ENCODE results near the gene TTN. TPM values are rescaled to one million over a fixed set of nuclear protein-coding genes. Genes with fewer than 3 reads are reported as not detected.

The TTN gene
- total RNA-seq, 1 donor from 2014 or later, result 0.50 TPM

- DNase-seq (ENCODE audit: low read depth) (no peak), FAIRE-seq (no peak)
- Histone ChIP-seq H3K4me1 (ENCODE audit: insufficient read depth, low read length) (no peaks in the 10 kb centered on the region), H3K4me2 (ENCODE audit: low read length) (no peak overlapping the region), H3K9me3 (ENCODE audit: insufficient read depth, low read depth, low read length) (no peaks in the 10 kb centered on the region), H3K79me2 (ENCODE audit: insufficient read depth, low read length) (no peaks in the 10 kb centered on the region), H3K27me3 (ENCODE audit: insufficient read depth, low read length) (no peaks in the 10 kb centered on the region), H3K27ac (ENCODE audit: low read depth, low read length) (no peak overlapping the region), H2AFZ (ENCODE audit: low read depth, low read length) (no peak overlapping the region), H3K4me3 (ENCODE audit: insufficient read depth, low read depth, low read length) (no peak overlapping the region), H3K36me3 (ENCODE audit: insufficient read depth, low read length) (no peaks in the 10 kb centered on the region), H3K9ac (ENCODE audit: low read length) (no peak overlapping the region), H4K20me1 (ENCODE audit: insufficient read depth, low read length) (no peaks in the 10 kb centered on the region)
- H3K27me3 Mint-ChIP-seq (ENCODE audit: low read depth, unreplicated experiment), result no peaks in the 10 kb centered on the region
- TF ChIP-seq CTCF (IDR thresholded peaks at IDR 0.05; ENCODE audit: insufficient read depth, low read depth, low read length) (no peak), EZH2 (IDR thresholded peaks at IDR 0.05; ENCODE audit: insufficient read depth, low read length) (no peak)
- no peaks in the 10 kb centered on the region for H3K9me3 Mint-ChIP-seq (ENCODE audit: unreplicated experiment)
- H3K4me3 Mint-ChIP-seq (ENCODE audit: unreplicated experiment), result no peak overlapping the region
- H3K27ac Mint-ChIP-seq (ENCODE audit: unreplicated experiment), result no peak overlapping the region
- no peaks in the 10 kb centered on the region for H3K4me1 Mint-ChIP-seq (ENCODE audit: low read depth, unreplicated experiment)
- no peaks in the 10 kb centered on the region for H3K36me3 Mint-ChIP-seq (ENCODE audit: low read depth, unreplicated experiment)
Observed at GRCh38 chr2:178787934-178788333, 19.3 kb downstream of the TTN start.

GRCh38 chr2:178787155-178787554 lies 20.1 kb downstream of the TTN start:
- no peak overlapping the region for H3K4me3 Mint-ChIP-seq (ENCODE audit: unreplicated experiment)

More at GRCh38 chr2:178787155-178787554, 20.1 kb downstream of the TTN start:
- Histone ChIP-seq H3K27ac (ENCODE audit: low read depth, low read length) (no peak overlapping the region), H3K9me3 (ENCODE audit: insufficient read depth, low read depth, low read length) (no peaks in the 10 kb centered on the region), H3K9ac (ENCODE audit: low read length) (no peak overlapping the region), H3K4me2 (ENCODE audit: low read length) (no peak overlapping the region), H3K4me3 (ENCODE audit: insufficient read depth, low read depth, low read length) (no peak overlapping the region), H3K4me1 (ENCODE audit: insufficient read depth, low read length) (no peaks in the 10 kb centered on the region), H4K20me1 (ENCODE audit: insufficient read depth, low read length) (no peaks in the 10 kb centered on the region), H3K27me3 (ENCODE audit: insufficient read depth, low read length) (no peaks in the 10 kb centered on the region), H3K79me2 (ENCODE audit: insufficient read depth, low read length) (no peaks in the 10 kb centered on the region), H2AFZ (ENCODE audit: low read depth, low read length) (no peak overlapping the region), H3K36me3 (ENCODE audit: insufficient read depth, low read length) (no peaks in the 10 kb centered on the region)
- H3K4me1 Mint-ChIP-seq (ENCODE audit: low read depth, unreplicated experiment), result no peaks in the 10 kb centered on the region
- H3K36me3 Mint-ChIP-seq (ENCODE audit: low read depth, unreplicated experiment), result no peaks in the 10 kb centered on the region
- no peaks in the 10 kb centered on the region for H3K9me3 Mint-ChIP-seq (ENCODE audit: unreplicated experiment)
- TF ChIP-seq EZH2 (IDR thresholded peaks at IDR 0.05; ENCODE audit: insufficient read depth, low read length) (no peak), CTCF (IDR thresholded peaks at IDR 0.05; ENCODE audit: insufficient read depth, low read depth, low read length) (no peak)
- no peak overlapping the region for H3K27ac Mint-ChIP-seq (ENCODE audit: unreplicated experiment)
- FAIRE-seq (no peak), DNase-seq (ENCODE audit: low read depth) (no peak)
- H3K27me3 Mint-ChIP-seq (ENCODE audit: low read depth, unreplicated experiment), result no peaks in the 10 kb centered on the region
